Measurements from ENCODE around the gene CEBPG.
A peak's percentile ranks its signal among the peaks of the same experiment; 100 is the strongest.

Gene CEBPG

DNA sequence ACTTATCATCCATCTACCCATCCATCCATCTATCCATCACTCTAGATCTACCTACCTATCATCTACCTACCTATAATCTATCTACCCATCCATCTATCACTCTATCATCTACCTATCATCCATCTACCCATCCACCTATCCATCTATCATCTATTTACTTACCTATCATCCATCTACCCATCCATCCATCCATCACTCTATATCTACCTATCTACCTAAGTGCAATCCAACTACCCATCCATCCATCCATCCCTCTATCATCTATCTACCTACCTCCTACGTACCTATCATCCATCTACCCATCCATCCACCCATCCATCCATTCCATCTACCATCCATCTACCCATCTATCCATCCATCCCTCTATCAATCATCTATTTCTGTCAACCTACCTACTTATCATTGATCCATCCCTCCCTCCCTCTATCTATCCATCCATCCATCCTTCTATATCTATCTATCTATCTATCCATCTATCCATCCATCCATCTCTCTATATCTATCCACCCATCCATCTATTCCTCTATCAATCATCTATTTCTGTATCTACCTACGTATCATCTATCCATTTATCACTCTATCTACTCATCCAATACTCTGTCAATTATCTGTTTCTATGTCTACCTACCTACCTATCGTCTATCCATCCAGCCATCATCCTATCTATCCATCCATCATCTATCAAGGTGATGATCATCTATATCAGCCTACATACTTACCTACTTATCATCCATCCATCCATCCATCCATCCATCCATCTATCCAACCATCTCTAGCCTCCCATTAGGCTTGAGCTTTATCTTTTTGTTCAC is 49.1 kb downstream of the CEBPG start:
- DNase-seq = no peak

DNA sequence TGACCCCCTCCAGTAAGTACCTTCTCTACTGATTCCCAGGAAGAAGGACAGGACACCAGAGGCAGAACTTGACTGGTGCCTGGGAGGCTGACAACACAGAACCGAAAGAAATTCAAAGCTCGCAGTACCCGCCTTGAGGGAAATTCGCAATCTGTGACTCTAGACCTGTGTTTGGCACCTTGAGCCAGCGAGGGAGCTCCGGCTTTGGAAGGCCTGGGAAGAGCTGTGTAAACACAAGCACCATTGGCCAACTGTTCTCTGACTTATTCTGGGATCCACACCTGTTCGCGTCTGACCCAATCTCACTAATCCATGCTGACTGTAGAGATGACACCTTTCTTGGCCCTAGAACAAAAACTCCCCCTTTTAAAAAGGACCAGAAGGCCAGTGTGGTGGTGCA is 50.7 kb downstream of the CEBPG start:
- DNase-seq = no peak

DNA sequence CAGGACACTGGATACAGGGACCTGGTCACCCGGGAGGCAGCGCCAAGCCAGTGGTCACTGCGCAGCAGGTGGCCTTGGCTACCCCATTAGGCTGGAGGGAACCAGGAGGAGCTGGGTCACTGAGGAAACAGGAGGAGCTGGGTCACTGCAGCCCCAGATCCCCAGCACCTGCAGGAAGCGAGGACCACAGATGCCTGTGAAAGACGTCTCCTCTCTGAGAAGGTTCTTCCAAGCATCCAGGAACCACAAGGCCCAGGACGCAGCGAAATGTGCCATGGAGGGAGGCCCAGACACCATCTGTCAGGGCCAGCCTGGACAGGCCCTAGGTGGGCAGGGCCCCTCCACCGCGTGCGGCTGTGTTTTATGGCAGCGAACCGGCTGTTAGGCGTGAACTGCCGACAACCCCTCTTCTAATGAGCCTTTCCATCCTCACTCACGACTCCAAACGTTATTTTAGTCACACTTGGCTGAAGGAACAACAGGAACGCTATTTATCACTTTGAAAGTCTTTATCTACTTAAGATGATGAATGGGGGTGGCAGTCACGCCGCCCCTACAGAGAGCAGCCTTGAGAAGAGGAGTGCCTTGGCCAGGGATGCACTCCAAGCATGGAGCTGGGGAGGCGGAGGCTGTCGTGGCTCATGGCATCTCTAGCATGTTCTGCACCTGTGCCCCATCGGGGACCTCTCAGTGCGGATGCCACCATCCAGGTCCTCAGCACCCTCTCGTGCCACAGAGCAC is 53.3 kb downstream of the CEBPG start:
- DNase-seq = no peak

DNA sequence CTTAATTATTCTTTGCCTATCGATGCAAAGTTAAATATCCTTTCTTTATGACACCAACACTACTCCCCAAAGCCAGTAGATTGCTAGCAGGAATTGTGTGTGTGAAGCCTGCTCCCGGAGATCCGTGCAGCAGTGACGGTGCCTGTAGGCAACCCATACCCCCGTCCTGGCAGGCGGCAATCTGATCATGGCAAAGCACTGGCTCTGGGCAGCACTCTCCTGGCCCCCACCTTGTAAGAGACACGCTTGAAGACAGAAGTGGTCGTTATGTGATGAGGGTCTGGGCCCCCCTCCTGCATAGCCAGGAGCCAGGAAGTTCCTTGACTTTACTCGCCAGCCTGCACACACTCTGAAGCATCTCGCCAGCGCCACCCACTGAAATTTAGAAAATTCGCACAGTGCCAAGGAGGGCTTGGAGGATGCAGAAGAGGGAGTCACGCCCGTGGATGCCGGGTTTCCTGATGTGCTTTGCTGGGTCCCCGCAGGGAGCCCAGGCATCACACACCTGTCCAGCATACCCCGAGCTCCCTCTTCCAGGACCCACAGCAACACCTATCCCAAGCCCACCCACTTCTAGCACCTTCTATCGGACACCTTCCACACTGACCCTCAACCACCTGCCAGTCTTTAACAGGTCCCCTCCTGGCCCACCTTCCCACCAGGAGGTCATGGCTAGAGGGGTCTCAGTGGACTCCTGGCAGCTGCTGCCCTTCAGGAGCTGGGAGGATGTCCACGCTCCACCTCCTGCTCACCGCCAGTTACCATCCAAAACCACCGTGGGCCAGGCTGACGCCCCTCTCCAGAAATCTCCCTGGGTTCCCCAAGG is 54.5 kb downstream of the CEBPG start:
- DNase-seq = no peak

DNA sequence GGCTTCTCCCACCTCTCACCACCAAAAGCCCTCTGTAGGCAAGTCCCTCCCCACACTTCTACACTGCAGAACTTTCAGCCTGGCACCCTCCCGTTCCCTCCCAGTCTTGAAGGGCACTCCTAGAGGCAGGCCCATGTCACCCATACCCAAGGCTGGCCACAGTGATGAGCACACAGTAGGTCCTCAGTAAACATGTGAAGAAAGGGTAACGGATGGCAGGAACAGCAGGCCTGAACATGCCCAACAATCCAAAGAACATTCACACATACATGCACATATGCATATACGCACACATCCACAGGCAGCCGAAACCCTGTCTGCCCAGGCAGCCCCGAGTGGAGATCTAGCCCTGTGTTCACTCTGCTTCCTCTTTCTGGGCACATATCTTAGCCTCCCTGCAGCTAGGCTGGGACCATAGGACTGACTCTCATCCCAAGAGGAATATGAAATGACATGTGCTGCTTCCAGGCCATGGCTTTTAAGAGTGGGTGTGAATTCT is 55.2 kb downstream of the CEBPG start:
- DNase-seq = no peak

DNA sequence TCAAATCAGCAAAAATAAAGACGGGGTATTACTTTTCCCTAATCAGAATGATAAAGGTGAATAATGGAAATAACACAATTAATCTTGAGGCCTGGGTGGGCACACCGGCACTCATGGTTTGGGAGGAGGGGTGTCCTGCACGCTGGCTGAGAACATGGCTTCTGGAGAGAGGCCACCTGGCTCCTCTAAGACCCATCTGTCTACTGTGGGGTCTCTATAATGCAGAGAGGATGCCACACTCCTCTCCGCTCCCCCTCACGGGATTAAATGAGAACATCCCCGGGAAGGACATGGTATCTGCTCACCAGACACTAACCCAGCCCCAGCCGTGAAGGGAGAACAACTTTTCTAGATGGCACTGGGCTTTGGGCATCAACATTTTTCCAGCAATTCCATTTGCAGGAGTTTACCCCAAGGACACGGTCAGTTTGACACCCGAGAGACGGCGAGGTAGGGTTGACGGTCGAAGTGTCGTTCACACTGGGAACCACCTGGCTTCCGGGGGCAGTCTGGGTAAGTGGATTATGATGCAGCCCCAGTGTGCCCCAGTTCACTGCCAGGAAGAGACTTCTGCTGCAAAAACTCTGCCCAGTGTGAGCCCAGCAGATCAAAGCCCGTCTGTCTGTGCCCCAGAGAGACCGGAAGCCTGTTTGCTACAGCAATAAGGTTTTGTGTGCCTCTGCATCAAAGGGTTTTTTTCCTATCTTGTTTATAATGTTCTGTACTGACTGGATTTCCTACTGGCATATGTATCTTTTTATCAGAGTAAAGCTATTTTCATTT is 56.6 kb downstream of the CEBPG start:
- no peak for DNase-seq

DNA sequence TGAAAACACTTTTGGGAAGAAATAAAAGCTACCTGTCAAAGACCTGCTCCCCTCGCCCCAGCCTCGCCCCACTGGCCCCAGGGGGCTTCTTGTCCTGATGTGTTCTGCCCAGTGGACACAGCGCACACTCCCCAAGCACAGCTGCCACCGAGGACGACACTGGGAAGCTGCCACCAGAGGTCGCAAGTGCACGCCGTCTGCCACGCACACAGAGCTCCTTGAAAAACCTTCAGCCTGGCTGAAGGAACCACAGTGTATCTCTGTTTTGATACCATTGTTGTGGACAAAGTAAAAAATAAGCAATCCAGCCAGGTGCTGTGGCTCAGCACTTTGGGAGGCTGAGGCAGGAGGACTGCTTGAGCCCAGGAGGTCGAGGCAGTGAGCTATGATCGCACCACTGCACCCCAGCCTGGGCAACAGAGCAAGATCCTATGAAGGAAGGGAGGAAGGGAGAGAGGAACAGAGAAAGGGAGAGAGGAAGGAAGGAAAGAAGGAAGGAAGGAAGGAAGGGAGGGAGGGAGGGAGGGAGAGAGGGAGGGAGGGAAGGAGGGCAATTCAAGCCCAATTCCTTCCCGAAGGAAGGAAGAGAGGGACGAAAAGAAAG is 57.3 kb downstream of the CEBPG start:
- DNase-seq = peak; percentile 58

DNA sequence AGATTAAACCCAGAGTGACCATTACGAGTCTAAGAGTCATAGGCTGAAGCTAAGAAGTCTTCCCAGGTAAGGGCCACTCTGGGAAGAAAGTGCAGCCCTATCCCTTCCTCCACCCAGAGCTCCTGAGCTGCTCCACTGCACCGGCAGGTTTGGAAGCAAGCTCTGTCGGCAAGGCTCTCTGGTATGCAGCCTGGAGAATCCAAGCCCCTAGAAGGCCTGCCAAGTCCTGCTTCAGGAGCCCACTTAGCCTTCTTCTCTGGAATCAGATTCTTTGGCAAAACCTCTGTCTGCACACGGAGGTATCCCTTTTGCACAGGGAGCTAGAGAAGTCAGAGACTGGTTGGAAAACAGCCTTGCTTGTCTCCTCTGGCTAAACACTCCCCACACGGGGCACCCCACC is 58.5 kb downstream of the CEBPG start:
- no peak for DNase-seq

Data from fibroblast of skin of back (primary cell).